Uterus (tissue), 4 donors: Measurements from ENCODE around the gene SERP2. TPM values are rescaled to one million over a fixed set of nuclear protein-coding genes. Genes with fewer than 3 reads are reported as not detected.
A peak's percentile ranks its signal among the peaks of the same experiment; 100 is the strongest.

Source experiments
- DNase-seq, 2 donors: peaks; one replicate each; pipeline ENCODE4 v3.0.0-alpha.2; 2019 to 2020
- H3K27ac ChIP-seq, 2 donors: fragments of 200-600 bp; sonication (generic); 1 replicate in 1 of 2; 2 replicates in 1 of 2; pipeline ENCODE4 v1.5.1; 2016 to 2018
- H3K27me3 ChIP-seq, 2 donors: fragments of 200-600 bp; sonication (generic); one replicate each; pipeline ENCODE4 v1.5.1; 2018 to 2019; ENCODE audit warnings: control low read depth in 1 of 2
- H3K36me3 ChIP-seq, 2 donors: fragments of 200-600 bp; sonication (generic); one replicate each; pipeline ENCODE4 v1.5.1; 2019; ENCODE audit warnings: control low read depth in 1 of 2
- H3K4me1 ChIP-seq, 2 donors: fragments of 200-600 bp; sonication (generic); one replicate each; pipeline ENCODE4 v1.5.1; 2018 to 2019; ENCODE audit warnings: control low read depth in 1 of 2
- H3K4me3 ChIP-seq, 2 donors: fragments of 200-600 bp; sonication (generic); 1 replicate in 1 of 2; 2 replicates in 1 of 2; pipeline ENCODE4 v1.5.1; 2018 to 2019; ENCODE audit warnings: mild to moderate bottlenecking in 1 of 2
- H3K9me3 ChIP-seq, 2 donors: fragments of 200-600 bp; sonication (generic); one replicate each; pipeline ENCODE4 v1.5.1; 2019; ENCODE audit warnings: control low read depth in 1 of 2
- CTCF ChIP-seq, 4 experiments: fragments of 200-600 bp in 2 of 4; fragments of 450-650 bp in 2 of 4; sonication (generic) in 2 of 4; IDR thresholded peaks; one replicate each; pipeline ENCODE4 v1.5.1; 2016 to 2019; ENCODE audit warnings: antibody characterized with exemption in 4 of 4, mild to moderate bottlenecking in 2 of 4, moderate library complexity in 1 of 4
- POLR2A ChIP-seq, 2 donors: fragments of 450-650 bp; IDR thresholded peaks; one replicate each; pipeline ENCODE4 v1.6.1; 2016; ENCODE audit warnings: antibody characterized with exemption in 2 of 2, mild to moderate bottlenecking in 1 of 2, moderate library complexity in 1 of 2
- intact Hi-C: fragments of 100-400 bp; cut with DNase I; formaldehyde crosslinking; loops from one replicate; pipeline ENCODE4 v1.15.1; 2023; ENCODE audit warnings: low total_unique reads
- total RNA-seq, 4 donors: library from RNA; depleted of rRNA in 3 of 4; stranded (reverse); fragments of >200 nt in 3 of 4; gene quantifications; one replicate each; pipeline versions ENCODE4 v1.1.0 to v1.2.4, GENCODE V29; 2014 to 2023
- donor health status: DM: yes; HTN: yes; CAD: no.

The SERP2 gene
- total RNA-seq, 4 donors from 2014 or later, result 0.77 to 12.6 (median 5.9) TPM

- Histone ChIP-seq H3K9me3 (no peaks in the 10 kb centered on the region), H3K27ac (no peak overlapping the region), H3K36me3 (no peaks in the 10 kb centered on the region), H3K27me3 (no peaks in the 10 kb centered on the region), H3K4me3 (no peak overlapping the region), H3K4me1 (no peaks in the 10 kb centered on the region)
- DNase-seq, result no peak
- no peak for TF ChIP-seq CTCF (IDR thresholded peaks at IDR 0.05)
- no peak for TF ChIP-seq POLR2A (IDR thresholded peaks at IDR 0.05)
- intact Hi-C loops, result no loop called here
Measured at GRCh38 chr13:44402899-44403445, 29.3 kb downstream of the SERP2 start.

- Histone ChIP-seq H3K27me3 (no peaks in the 10 kb centered on the region), H3K9me3 (no peaks in the 10 kb centered on the region), H3K36me3 (no peaks in the 10 kb centered on the region), H3K27ac (no peak overlapping the region), H3K4me3 (no peak overlapping the region), H3K4me1 (no peaks in the 10 kb centered on the region)
- no peak for DNase-seq
- no peak for TF ChIP-seq CTCF (IDR thresholded peaks at IDR 0.05)
- no peak for TF ChIP-seq POLR2A (IDR thresholded peaks at IDR 0.05)
- intact Hi-C loops, result no loop called here
Measured at GRCh38 chr13:44403461-44404056, 29.9 kb downstream of the SERP2 start.

GRCh38 chr13:44404261-44405132 lies 30.9 kb downstream of the SERP2 start:
- no peak overlapping the region for H3K4me3 ChIP-seq
- H3K27ac ChIP-seq, result peak overlapping the region; percentile 11 to 41
- no peaks in the 10 kb centered on the region for H3K4me1 ChIP-seq
- intact Hi-C loops, result no loop called here
- TF ChIP-seq CTCF (IDR thresholded peaks at IDR 0.05) (no peak), POLR2A (IDR thresholded peaks at IDR 0.05) (no peak)
- H3K9me3 ChIP-seq, result no peaks in the 10 kb centered on the region
- no peaks in the 10 kb centered on the region for H3K36me3 ChIP-seq
- H3K27me3 ChIP-seq, result no peaks in the 10 kb centered on the region
- no peak for DNase-seq

- DNase-seq, result peak in 1 of 2 donors; percentile 50
- Histone ChIP-seq H3K9me3 (no peaks in the 10 kb centered on the region), H3K27me3 (no peaks in the 10 kb centered on the region), H3K4me3 (no peak overlapping the region), H3K27ac (peak overlapping the region in 1 of 2 donors; percentile 18), H3K36me3 (no peaks in the 10 kb centered on the region), H3K4me1 (no peaks in the 10 kb centered on the region)
- TF ChIP-seq CTCF (IDR thresholded peaks at IDR 0.05) (no peak), POLR2A (IDR thresholded peaks at IDR 0.05) (no peak)
- intact Hi-C loops, result no loop called here
Measured at GRCh38 chr13:44406617-44407016, 33.0 kb downstream of the SERP2 start.

- DNase-seq, result no peak
- H3K27me3 ChIP-seq, result no peaks in the 10 kb centered on the region
- H3K9me3 ChIP-seq, result no peaks in the 10 kb centered on the region
- intact Hi-C loops, result no loop called here
- no peaks in the 10 kb centered on the region for H3K36me3 ChIP-seq
- peak overlapping the region in 1 of 2 donors; percentile 17 for H3K27ac ChIP-seq
- TF ChIP-seq POLR2A (IDR thresholded peaks at IDR 0.05) (no peak), CTCF (IDR thresholded peaks at IDR 0.05) (no peak)
- no peak overlapping the region for H3K4me3 ChIP-seq
- H3K4me1 ChIP-seq, result no peaks in the 10 kb centered on the region
Measured at GRCh38 chr13:44407379-44407778, 33.8 kb downstream of the SERP2 start.
